ENCODE results near the gene PCDHGB3. TPM values are rescaled to one million over a fixed set of nuclear protein-coding genes. Genes with fewer than 3 reads are reported as not detected.
"Not testable (repeated sequence)": the region's sequence is repeated elsewhere in the genome, so short reads cannot be mapped to it uniquely, and the experiment has no call there.

Gene PCDHGB3
- total RNA-seq, 4 donors from 2014 or later: 5.1 to 9.2 (median 5.8) TPM

- no peak within 1 kb of the TSS for H3K4me3 ChIP-seq (replicated peaks in 1 of 3)
- 22 to 29% methylated on average over 9 of the region's 9 CpGs for whole genome bisulfite sequencing, 2 donors
- no peaks in the 10 kb centered on the region for H3K9me3 ChIP-seq
- intact Hi-C loops (cut with DNase I): no loop called here
- DNase-seq: no peak
- no peaks in the 10 kb centered on the region for H3K4me1 ChIP-seq
- H3K36me3 ChIP-seq: no peaks in the 10 kb centered on the region
- no peaks in the 10 kb centered on the region for H3K27me3 ChIP-seq
- H3K27ac ChIP-seq: no peak within 1 kb of the TSS
- TF ChIP-seq CTCF (IDR thresholded peaks at IDR 0.05): peak in 1 of 6 experiments; percentile 14
- TF ChIP-seq POLR2A (IDR thresholded peaks at IDR 0.05): no peak
Observed at GRCh38 chr5:141343242-141343952, 26.6 kb upstream of the PCDHGB3 start, which contains the start of gene PCDHGA3. Gene PCDHGA3, plus strand, starts transcription at chr5:141343829. Its CDS starts 205 bp downstream, at chr5:141344034.

- Histone ChIP-seq H3K9me3 (no peaks in the 10 kb centered on the region), H3K27me3 (no peaks in the 10 kb centered on the region), H3K27ac (no peak overlapping the region), H3K36me3 (no peaks in the 10 kb centered on the region), H3K4me1 (no peaks in the 10 kb centered on the region), H3K4me3 (replicated peaks in 1 of 3) (no peak overlapping the region)
- TF ChIP-seq CTCF (IDR thresholded peaks at IDR 0.05) (no peak), POLR2A (IDR thresholded peaks at IDR 0.05) (no peak)
- DNase-seq: no peak
- 18 to 29% methylated on average over 31 of the region's 31 CpGs for WGBS, 2 donors
- intact Hi-C loops (cut with DNase I): no loop called here
Observed at GRCh38 chr5:141343953-141344463, 26.0 kb upstream of the PCDHGB3 start.

- DNase-seq: no peak
- TF ChIP-seq POLR2A (IDR thresholded peaks at IDR 0.05) (no peak), CTCF (IDR thresholded peaks at IDR 0.05) (no peak)
- Histone ChIP-seq H3K4me1 (no peaks in the 10 kb centered on the region), H3K27me3 (no peaks in the 10 kb centered on the region), H3K4me3 (replicated peaks in 1 of 3) (no peak overlapping the region), H3K36me3 (no peaks in the 10 kb centered on the region), H3K9me3 (no peaks in the 10 kb centered on the region), H3K27ac (no peak overlapping the region)
- 34 to 53% methylated on average over 12 to 20 of the region's 20 CpGs for WGBS, 2 donors
- intact Hi-C loops (cut with DNase I): no loop called here
Observed at GRCh38 chr5:141345327-141345726, 24.7 kb upstream of the PCDHGB3 start.

- H3K9me3 ChIP-seq; H3K4me1 ChIP-seq; DNase-seq; H3K36me3 ChIP-seq; H3K4me3 ChIP-seq (replicated peaks in 1 of 3); H3K27me3 ChIP-seq; intact Hi-C loops (cut with DNase I); H3K27ac ChIP-seq: not testable (repeated sequence)
- 34 to 62% methylated on average over 16 to 19 of the region's 35 CpGs for WGBS, 2 donors
Observed at GRCh38 chr5:141346017-141346416, 24.0 kb upstream of the PCDHGB3 start.

- peak within 1 kb of the TSS in 1 of 3 donors; percentile 23 for H3K4me3 ChIP-seq (replicated peaks in 1 of 3)
- no peaks in the 10 kb centered on the region for H3K9me3 ChIP-seq
- WGBS, 2 donors: 18 to 27% methylated on average over 29 of the region's 29 CpGs
- no peaks in the 10 kb centered on the region for H3K36me3 ChIP-seq
- DNase-seq: peak; percentile 46 to 65
- no peak within 1 kb of the TSS for H3K27ac ChIP-seq
- H3K4me1 ChIP-seq: no peaks in the 10 kb centered on the region
- TF ChIP-seq CTCF (IDR thresholded peaks at IDR 0.05): peak in 3 of 6 experiments; percentile 9 to 40 (median 34)
- TF ChIP-seq POLR2A (IDR thresholded peaks at IDR 0.05): no peak
- intact Hi-C loops (cut with DNase I): no loop called here
- H3K27me3 ChIP-seq: no peaks in the 10 kb centered on the region
Observed at GRCh38 chr5:141349917-141350619, 20.0 kb upstream of the PCDHGB3 start, which contains the start of gene PCDHGB1. Gene PCDHGB1, plus strand, starts transcription at chr5:141350099. Its CDS starts 162 bp downstream, at chr5:141350261.

All from thyroid gland (tissue), 4 donors.